Esophagus squamous epithelium (tissue), 5 donors: ENCODE data around the gene DUSP6. TPM values are rescaled to one million over a fixed set of nuclear protein-coding genes. Genes with fewer than 3 reads are reported as not detected.

Experiments
- DNase-seq: peaks from one replicate; lab custom pipeline; 2025; lab: John Stamatoyannopoulos, UW
- H3K27ac ChIP-seq, 4 donors: fragments of 200-600 bp; sonication (generic); one replicate each; pipeline ENCODE4 v1.5.1; 2016 to 2019; ENCODE audit warnings: mild to moderate bottlenecking in 1 of 4
- H3K27me3 ChIP-seq, 4 donors: fragments of 200-600 bp; sonication (generic); 1 replicate in 3 of 4; 2 replicates in 1 of 4; pipeline versions ENCODE4 v1.5.1 to v1.6.0; 2017 to 2021; ENCODE audit warnings: antibody characterized with exemption in 1 of 4
- H3K36me3 ChIP-seq, 3 donors: fragments of 200-600 bp; sonication (generic); one replicate each; pipeline ENCODE4 v1.5.1; 2016 to 2019
- H3K4me1 ChIP-seq, 3 donors: fragments of 200-600 bp; sonication (generic); one replicate each; pipeline ENCODE4 v1.5.1; 2017 to 2019
- H3K4me3 ChIP-seq, 4 donors: fragments of 200-600 bp; sonication (generic); 1 replicate in 3 of 4; 2 replicates in 1 of 4; pipeline ENCODE4 v1.5.1; 2016 to 2019; ENCODE audit warnings: mild to moderate bottlenecking in 2 of 4, moderate library complexity in 1 of 4
- H3K9me3 ChIP-seq, 3 donors: fragments of 200-600 bp; sonication (generic); one replicate each; pipeline ENCODE4 v1.5.1; 2016 to 2019
- POLR2A ChIP-seq, 4 donors: fragments of 450-650 bp; IDR thresholded peaks; one replicate each; pipeline ENCODE4 v1.6.1; 2017; ENCODE audit warnings: antibody characterized with exemption in 4 of 4, mild to moderate bottlenecking in 4 of 4, moderate library complexity in 3 of 4
- WGBS, 2 donors: methylation state at CpG; one replicate each; pipeline ENCODE4 v1.1.5; 2018; 5-methylcytosine and 5-hydroxymethylcytosine counted together
- intact Hi-C: fragments of 100-400 bp; cut with DNase I; formaldehyde crosslinking; loops from one replicate; pipeline ENCODE4 v1.15.0; 2022
- total RNA-seq, 4 donors: library from RNA; depleted of rRNA; stranded (reverse); fragments of >200 nt; gene quantifications; one replicate each; pipeline ENCODE4 v1.1.0, GENCODE V29; 2016
- TF ChIP-seq, protein P1 (sequence below), 6 experiments: fragments of 450-650 bp in 4 of 6; fragments of 200-600 bp in 2 of 6; sonication (generic) in 2 of 6; IDR thresholded peaks; one replicate each; pipeline ENCODE4 v1.5.1; 2016 to 2019; ENCODE audit warnings: antibody characterized with exemption in 6 of 6, mild to moderate bottlenecking in 4 of 6, moderate library complexity in 4 of 6
- donor health status: DM: yes; HTN: yes; CAD: no.

The DUSP6 gene
- total RNA-seq, 4 donors from 2014 or later: 17.6 to 30.4 (median 24.9) TPM

DNA sequence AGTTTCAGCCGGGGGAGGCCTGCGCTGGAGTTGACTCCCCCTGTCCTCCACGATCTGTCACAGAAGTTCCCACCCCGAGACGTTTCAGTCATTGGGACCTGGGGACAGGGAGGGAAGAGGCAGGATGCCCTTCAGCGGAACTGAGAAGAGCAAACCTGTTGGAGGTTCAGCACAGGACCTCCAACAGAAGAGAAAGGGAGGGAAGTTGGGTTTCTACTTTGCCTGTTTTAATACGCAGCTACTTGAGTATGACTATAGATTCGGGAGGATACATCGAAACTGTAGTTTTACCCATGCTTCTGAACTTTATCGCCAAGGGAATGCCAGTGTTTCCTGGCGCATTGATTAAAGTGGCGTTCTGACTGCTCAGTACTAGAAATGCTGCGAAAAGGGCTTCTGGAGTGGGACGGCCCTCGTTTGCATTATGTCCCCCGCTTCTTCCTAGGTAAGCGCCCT lies 2.3 kb upstream of the DUSP6 start:
- Histone ChIP-seq H3K4me1 (peaks cover 12 to 68% (median 13%) of the 10 kb centered on the region in 3 donors), H3K9me3 (no peaks in the 10 kb centered on the region), H3K4me3 (peak overlapping the region; percentile 55 to 91 (median 80)), H3K27me3 (no peaks in the 10 kb centered on the region), H3K36me3 (no peaks in the 10 kb centered on the region), H3K27ac (peak overlapping the region; percentile 97 to 99 (median 98))
- DNase-seq: no peak
- intact Hi-C loops: loop anchor here (10.0 kb wide), 2 partner anchors 100 to 130 kb away; no protein-coding TSS in a partner anchor
- WGBS, 2 donors: 15 to 49% methylated on average over 10 to 12 of the region's 17 CpGs
- TF ChIP-seq, protein P1, sequence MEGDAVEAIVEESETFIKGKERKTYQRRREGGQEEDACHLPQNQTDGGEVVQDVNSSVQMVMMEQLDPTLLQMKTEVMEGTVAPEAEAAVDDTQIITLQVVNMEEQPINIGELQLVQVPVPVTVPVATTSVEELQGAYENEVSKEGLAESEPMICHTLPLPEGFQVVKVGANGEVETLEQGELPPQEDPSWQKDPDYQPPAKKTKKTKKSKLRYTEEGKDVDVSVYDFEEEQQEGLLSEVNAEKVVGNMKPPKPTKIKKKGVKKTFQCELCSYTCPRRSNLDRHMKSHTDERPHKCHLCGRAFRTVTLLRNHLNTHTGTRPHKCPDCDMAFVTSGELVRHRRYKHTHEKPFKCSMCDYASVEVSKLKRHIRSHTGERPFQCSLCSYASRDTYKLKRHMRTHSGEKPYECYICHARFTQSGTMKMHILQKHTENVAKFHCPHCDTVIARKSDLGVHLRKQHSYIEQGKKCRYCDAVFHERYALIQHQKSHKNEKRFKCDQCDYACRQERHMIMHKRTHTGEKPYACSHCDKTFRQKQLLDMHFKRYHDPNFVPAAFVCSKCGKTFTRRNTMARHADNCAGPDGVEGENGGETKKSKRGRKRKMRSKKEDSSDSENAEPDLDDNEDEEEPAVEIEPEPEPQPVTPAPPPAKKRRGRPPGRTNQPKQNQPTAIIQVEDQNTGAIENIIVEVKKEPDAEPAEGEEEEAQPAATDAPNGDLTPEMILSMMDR (IDR thresholded peaks at IDR 0.05): no peak
- no peak for TF ChIP-seq POLR2A (IDR thresholded peaks at IDR 0.05)

DNA sequence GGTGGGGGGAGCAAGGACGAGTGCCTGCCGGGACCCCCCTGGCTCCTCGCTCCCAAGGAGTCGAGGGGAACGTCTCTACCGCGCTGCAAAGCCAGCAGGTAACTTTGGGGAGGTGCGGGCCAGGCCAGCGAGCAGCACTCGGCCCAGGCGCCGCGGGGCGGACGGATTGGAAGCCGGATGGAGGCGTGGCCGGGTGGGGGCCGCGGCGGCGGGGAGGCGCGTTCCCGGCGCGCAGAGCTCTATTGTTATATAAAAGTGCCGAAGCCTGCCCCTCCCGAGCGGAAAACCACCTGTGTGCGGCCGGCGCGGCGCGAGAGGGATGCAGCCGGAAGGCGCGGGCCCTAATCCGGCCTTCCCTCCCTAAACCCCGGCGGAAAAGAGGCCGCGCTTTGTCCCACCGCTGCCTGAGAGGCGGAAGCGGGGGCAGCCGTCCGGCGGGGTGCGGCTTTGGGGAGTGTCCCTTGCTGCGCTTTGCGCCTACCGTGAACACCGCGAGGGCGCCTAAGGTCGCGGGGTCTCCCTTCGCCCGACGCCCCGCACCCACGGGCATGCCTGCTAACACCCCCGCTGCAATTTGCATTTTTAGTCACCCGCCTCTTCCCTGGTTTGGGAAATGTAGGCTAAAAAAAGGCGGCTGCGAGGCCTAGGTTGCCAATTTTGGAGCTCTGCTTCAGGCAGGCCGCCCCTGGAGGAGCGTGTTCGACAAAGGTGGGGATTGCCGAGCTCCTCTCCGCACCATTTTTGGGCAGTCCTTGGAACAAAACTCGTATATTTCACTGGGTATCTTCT lies 1.7 kb upstream of the DUSP6 start:
- TF ChIP-seq POLR2A (IDR thresholded peaks at IDR 0.05): peak in 3 of 4 donors; percentile 35 to 70 (median 39)
- TF ChIP-seq, protein P1 (IDR thresholded peaks at IDR 0.05): no peak
- DNase-seq: peak; percentile 23
- intact Hi-C loops: loop anchor here (10.0 kb wide), 2 partner anchors 101 to 129 kb away; no protein-coding TSS in a partner anchor
- Histone ChIP-seq H3K27me3 (no peaks in the 10 kb centered on the region), H3K36me3 (peaks cover 0 to 4% (median 2%) of the 10 kb centered on the region in 3 donors), H3K27ac (peak overlapping the region; percentile 97 to 99 (median 98)), H3K9me3 (no peaks in the 10 kb centered on the region), H3K4me1 (peaks cover 14 to 75% (median 17%) of the 10 kb centered on the region in 3 donors), H3K4me3 (peak overlapping the region; percentile 55 to 91 (median 80))
- WGBS, 2 donors: 0% methylated on average over 6 to 14 of the region's 74 CpGs

DNA sequence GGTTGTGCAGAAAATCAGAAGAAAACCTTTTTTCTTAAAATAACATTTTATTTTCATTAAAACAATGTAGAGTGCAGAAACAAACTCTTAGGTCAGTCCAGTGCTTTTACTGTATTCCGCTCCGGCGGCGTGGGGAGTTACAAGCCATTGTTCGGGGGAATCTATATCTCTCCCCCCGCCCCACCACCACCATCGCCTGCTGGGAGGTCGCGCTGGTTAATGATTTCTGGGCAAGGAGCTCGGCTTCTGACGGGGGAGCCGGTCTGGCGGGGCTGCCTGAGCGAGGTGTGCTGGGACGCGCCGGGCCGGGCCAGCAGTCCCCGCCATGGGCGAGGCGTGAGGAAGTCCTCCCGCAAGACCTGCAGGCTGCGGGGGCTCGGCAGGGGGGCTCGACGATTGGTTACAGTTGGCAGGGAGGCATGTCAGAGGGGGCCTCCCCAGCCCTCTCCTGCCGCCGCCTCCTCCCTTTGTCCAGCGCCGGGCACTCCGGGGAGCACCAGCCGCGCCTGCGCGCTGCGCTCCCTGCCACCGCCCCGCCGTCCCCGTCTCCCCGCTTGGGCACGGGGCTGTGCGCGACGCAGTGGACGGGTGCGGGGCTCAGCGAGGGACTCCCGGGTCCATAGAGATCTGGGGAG lies 1.0 kb upstream of the DUSP6 start:
- H3K27ac ChIP-seq: peak overlapping the region; percentile 97 to 99 (median 98)
- peaks cover 0 to 10% (median 7%) of the 10 kb centered on the region in 3 donors for H3K36me3 ChIP-seq
- no peak for DNase-seq
- TF ChIP-seq, protein P1 (IDR thresholded peaks at IDR 0.05): peak in 1 of 6 experiments; percentile 7
- peak in 2 of 4 donors; percentile 59 to 60 for TF ChIP-seq POLR2A (IDR thresholded peaks at IDR 0.05)
- H3K4me1 ChIP-seq: peaks cover 19 to 82% (median 22%) of the 10 kb centered on the region in 3 donors
- H3K9me3 ChIP-seq: no peaks in the 10 kb centered on the region
- 0 to 3% methylated on average over 6 to 9 of the region's 49 CpGs for WGBS, 2 donors
- H3K27me3 ChIP-seq: no peaks in the 10 kb centered on the region
- intact Hi-C loops: loop anchor here (10.0 kb wide), 2 partner anchors 101 to 129 kb away; no protein-coding TSS in a partner anchor
- H3K4me3 ChIP-seq: peak overlapping the region; percentile 55 to 91 (median 80)

DNA sequence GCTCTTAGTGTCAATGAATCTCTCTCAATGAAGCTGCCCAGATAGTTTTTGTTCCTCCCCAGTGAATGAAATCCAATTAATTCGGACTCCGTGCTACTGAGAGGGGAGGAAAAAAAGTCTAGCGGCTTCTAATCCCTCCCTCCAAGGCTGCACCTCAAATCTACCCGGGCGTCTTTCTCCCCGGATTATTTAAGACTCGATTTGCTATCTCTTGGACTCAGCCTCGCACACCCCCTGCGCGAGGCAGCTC lies 134 bp downstream of the DUSP6 start:
- WGBS, 2 donors: 0 to 1% methylated on average over 8 to 10 of the region's 10 CpGs
- no peaks in the 10 kb centered on the region for H3K9me3 ChIP-seq
- intact Hi-C loops: loop anchor here (10.0 kb wide), 2 partner anchors 103 to 127 kb away; no protein-coding TSS in a partner anchor
- H3K4me3 ChIP-seq: peak overlapping the region; percentile 55 to 91 (median 80)
- H3K27ac ChIP-seq: peak overlapping the region; percentile 97 to 99 (median 98)
- peak in 2 of 4 donors; percentile 96 for TF ChIP-seq POLR2A (IDR thresholded peaks at IDR 0.05)
- TF ChIP-seq, protein P1 (IDR thresholded peaks at IDR 0.05): no peak
- DNase-seq: no peak
- H3K36me3 ChIP-seq: peaks cover 0 to 10% (median 7%) of the 10 kb centered on the region in 3 donors
- peaks cover 21 to 93% (median 27%) of the 10 kb centered on the region in 3 donors for H3K4me1 ChIP-seq
- no peaks in the 10 kb centered on the region for H3K27me3 ChIP-seq
